ENCODE results near the gene LRMDA. TPM values are rescaled to one million over a fixed set of nuclear protein-coding genes. Genes with fewer than 3 reads are reported as not detected.

The LRMDA gene
- total and polyA plus RNA-seq, 10 of the 15 experiments (the other 5 are each of a cell fraction or from before 2014, with no cell fraction given): 0.07 to 0.54 (median 0.29) TPM; not detected in 4

- ChIA-PET SMC1A (ENCODE audit: uncharacterized antibody, unreplicated experiment) (interaction anchor here (0.9 kb wide), 1 partner anchor 13 kb away, joined by 3 read pairs; no protein-coding TSS in a partner anchor), POLR2A (interaction anchor here (0.6 kb wide), 1 partner anchor 249 kb away, joined by 3 read pairs; no protein-coding TSS in a partner anchor), CTCF (interaction anchor here (1.0 to 1.2 kb wide), 2 partner anchors 9 to 12 kb away, joined by 3 read pairs; no protein-coding TSS in a partner anchor), RAD21 (ENCODE audit: unreplicated experiment) (no interaction called here)
- Histone ChIP-seq H3K9me3 (replicated peaks; ENCODE audit: control insufficient read depth, insufficient read depth, low read length) (no peaks in the 10 kb centered on the region), H3K36me3 (ENCODE audit: control insufficient read depth in 2 of 2, insufficient read depth in 2 of 2, low read length in 1 of 2) (no peaks in the 10 kb centered on the region), H3K9ac (ENCODE audit: control insufficient read depth, insufficient read depth, low read length) (no peak overlapping the region), H3K79me2 (ENCODE audit: control insufficient read depth, insufficient read depth, low read length) (no peaks in the 10 kb centered on the region), H3K4me1 (ENCODE audit: control insufficient read depth, insufficient read depth, low read length) (no peaks in the 10 kb centered on the region), H3K4me3 (no peak overlapping the region), H3K27ac (ENCODE audit: control insufficient read depth, insufficient read depth) (no peak overlapping the region), H4K20me1 (ENCODE audit: control insufficient read depth, insufficient read depth) (no peaks in the 10 kb centered on the region), H3K27me3 (replicated peaks in 1 of 2; ENCODE audit: control insufficient read depth in 2 of 2, insufficient read depth in 2 of 2, low read length in 1 of 2) (no peaks in the 10 kb centered on the region), H3K4me2 (ENCODE audit: control insufficient read depth, insufficient read depth) (no peak overlapping the region), H2AFZ (ENCODE audit: control insufficient read depth, low read depth, low read length) (no peak overlapping the region)
- DNase-seq (ENCODE audit: low read depth, low spot score) (no peak), ATAC-seq (no peak), FAIRE-seq (no peak)
- in situ Hi-C loops (cut with MboI): no loop called here
- no peak for TF ChIP-seq PKNOX1 (IDR thresholded peaks at IDR 0.05)
- TF ChIP-seq IRF3 (IDR thresholded peaks at IDR 0.05): no peak
- no peak for TF ChIP-seq HCFC1 (IDR thresholded peaks at IDR 0.05; ENCODE audit: low read length)
- TF ChIP-seq NFYB (IDR thresholded peaks at IDR 0.05; ENCODE audit: insufficient read depth, low read depth, low read length): no peak
- no peak for TF ChIP-seq ZNF274 (IDR thresholded peaks at IDR 0.05; ENCODE audit: insufficient read depth, insufficient read length)
- TF ChIP-seq CEBPZ (IDR thresholded peaks at IDR 0.05; ENCODE audit: low read depth, low read length): no peak
- TF ChIP-seq WRNIP1 (IDR thresholded peaks at IDR 0.05; ENCODE audit: borderline replicate concordance, low read depth, low read length): no peak
- no peak for TF ChIP-seq PAX5 (IDR thresholded peaks at IDR 0.05; ENCODE audit: borderline replicate concordance, low read depth, low read length)
- no peak for TF ChIP-seq SREBF1 (IDR thresholded peaks at IDR 0.05; ENCODE audit: low read length)
- TF ChIP-seq YY1 (IDR thresholded peaks at IDR 0.05; ENCODE audit: low read depth, low read length): no peak
- TF ChIP-seq NKRF (conservative IDR thresholded peaks at IDR 0.05): no peak
- no peak for TF ChIP-seq JUNB (IDR thresholded peaks at IDR 0.05)
- 7% methylated on average over 6 of the region's 6 CpGs for WGBS (ENCODE audit: insufficient coverage, insufficient replicate concordance, low lambda C conversion rate, missing lambda C conversion rate)
- no TSS peak for BruUV-seq (replicated peaks)
- intact Hi-C loops (cut with micrococcal nuclease; ENCODE audit: unreplicated experiment): no loop called here
These were observed 892.9 kb downstream of the LRMDA start for GRCh38 chr10:76324283-76324682.

Measured in GM12878 (cell line).